B cell (primary cell): Measurements from ENCODE around the gene CEACAM1. TPM values are rescaled to one million over a fixed set of nuclear protein-coding genes. Genes with fewer than 3 reads are reported as not detected.

Experiments
- ATAC-seq: fragments of 200-7000 bp; cut with Tn5 transposase; one replicate; pipeline ENCODE4 v1.10.0; 2021; ENCODE audit warnings: low read depth, mild to moderate bottlenecking, moderate number of reproducible peaks, moderate library complexity
- CTCF ChIA-PET: fragments of 350-600 bp; sonication (Branson Sonifier 250); formaldehyde crosslinking; loops from one replicate; lab custom pipeline; 2021; ENCODE audit warnings: antibody characterized with exemption, inconsistent platforms; lab: Charles Lee
- POLR2A ChIA-PET: fragments of 350-600 bp; sonication (Branson Sonifier 250); formaldehyde crosslinking; loops from one replicate; lab custom pipeline; 2021; ENCODE audit warnings: antibody characterized with exemption; lab: Charles Lee
- DNase-seq: peaks from one replicate; pipeline ENCODE4 v3.0.0; 2013
- H2AFZ ChIP-seq: 2 replicates; pipeline ENCODE4 v1.6.1; 2012; ENCODE audit warnings: mild to moderate bottlenecking, low read depth, low read length; ENCODE audit not compliant: insufficient read depth, poor library complexity, severe bottlenecking
- H3K27ac ChIP-seq, 2 donors: 1 replicate in 1 of 2; 2 replicates in 1 of 2; pipeline ENCODE4 v1.5.1; 2012 to 2013; ENCODE audit warnings: low read length in 2 of 2, mild to moderate bottlenecking in 2 of 2, moderate library complexity in 1 of 2
- H3K27me3 ChIP-seq, 4 experiments: fragments of 200-600 bp in 1 of 4; sonication (generic) in 1 of 4; replicated peaks in 1 of 4; 1 replicate in 2 of 4; 2 replicates in 2 of 4; pipeline versions ENCODE4 v1.6.1 to v1.7.0; 2013 to 2016; ENCODE audit warnings: low read length in 3 of 4, mild to moderate bottlenecking in 2 of 4, mixed read lengths in 1 of 4, moderate library complexity in 1 of 4; ENCODE audit not compliant: insufficient read depth in 4 of 4, control insufficient read depth in 3 of 4; ENCODE audit errors: control extremely low read depth in 1 of 4
- H3K36me3 ChIP-seq, 2 experiments: replicated peaks in 1 of 2; 1 replicate in 1 of 2; 2 replicates in 1 of 2; pipeline versions ENCODE4 v1.6.1 to v1.7.1; 2013; ENCODE audit warnings: low read length in 1 of 2; ENCODE audit not compliant: insufficient read depth in 2 of 2, control insufficient read depth in 1 of 2; ENCODE audit errors: control extremely low read depth in 1 of 2, extremely low read depth in 1 of 2
- H3K4me1 ChIP-seq, 2 donors: fragments of 200-600 bp in 1 of 2; sonication (generic) in 1 of 2; 1 replicate in 1 of 2; 2 replicates in 1 of 2; pipeline versions ENCODE4 v1.5.1 to v1.6.1; 2013 to 2017; ENCODE audit warnings: low read length in 2 of 2; ENCODE audit not compliant: control insufficient read depth in 2 of 2, insufficient read depth in 2 of 2
- H3K4me2 ChIP-seq: replicated peaks from 2 replicates; pipeline ENCODE3; 2012; ENCODE audit warnings: mild to moderate bottlenecking, low read depth, low read length; ENCODE audit not compliant: poor library complexity, severe bottlenecking
- H3K4me3 ChIP-seq, 5 experiments: fragments of 200-600 bp in 1 of 5; sonication (generic) in 1 of 5; 1 replicate in 3 of 5; 2 replicates in 2 of 5; pipeline versions ENCODE4 v1.5.1 to v1.7.0; 2011 to 2016; ENCODE audit warnings: low read length in 4 of 5, mild to moderate bottlenecking in 4 of 5, low read depth in 2 of 5, control low read depth in 1 of 5, moderate library complexity in 1 of 5; ENCODE audit not compliant: insufficient read depth in 1 of 5; ENCODE audit errors: control extremely low read depth in 1 of 5, extremely low read depth in 1 of 5
- H3K79me2 ChIP-seq: fragments of 200-600 bp; sonication (generic); one replicate; pipeline ENCODE4 v1.6.0; 2016; ENCODE audit warnings: low read length; ENCODE audit not compliant: control insufficient read depth, insufficient read depth
- H3K9ac ChIP-seq: fragments of 200-600 bp; sonication (generic); 2 replicates; pipeline ENCODE4 v1.6.1; 2017; ENCODE audit warnings: mild to moderate bottlenecking, low read length, moderate library complexity
- H3K9me3 ChIP-seq, 3 donors: one replicate each; pipeline versions ENCODE4 v1.6.1 to v1.7.1; 2013; ENCODE audit warnings: low read length in 2 of 3; ENCODE audit not compliant: control insufficient read depth in 2 of 3, insufficient read depth in 1 of 3; ENCODE audit errors: control extremely low read depth in 1 of 3
- H4K20me1 ChIP-seq: 2 replicates; pipeline ENCODE4 v1.6.0; 2012; ENCODE audit warnings: mild to moderate bottlenecking, low read length; ENCODE audit not compliant: insufficient read depth, control insufficient read depth, poor library complexity, severe bottlenecking
- H3K27ac Mint-ChIP-seq: one replicate; pipeline ENCODE4 v1.8.0; 2021; ENCODE audit warnings: mixed read lengths
- H3K27me3 Mint-ChIP-seq: one replicate; pipeline ENCODE4 v1.8.0; 2021; ENCODE audit warnings: mixed read lengths
- H3K4me1 Mint-ChIP-seq: one replicate; pipeline ENCODE4 v1.8.0; 2021; ENCODE audit warnings: mixed read lengths
- H3K4me3 Mint-ChIP-seq: one replicate; pipeline ENCODE4 v1.8.0; 2021; ENCODE audit warnings: mixed read lengths
- H3K9me3 Mint-ChIP-seq: one replicate; pipeline ENCODE4 v1.8.0; 2022; ENCODE audit warnings: mixed read lengths; ENCODE audit not compliant: insufficient read depth
- CTCF ChIP-seq: fragments of 200-600 bp; IDR thresholded peaks from one replicate; pipeline ENCODE4 v1.8.0; 2022; ENCODE audit warnings: antibody characterized with exemption, mild to moderate bottlenecking
- EZH2 ChIP-seq: IDR thresholded peaks from 2 replicates; pipeline ENCODE4 v1.6.1; 2012; ENCODE audit warnings: borderline replicate concordance, low read depth, mild to moderate bottlenecking, moderate library complexity, low read length; ENCODE audit not compliant: insufficient read depth, poor library complexity, severe bottlenecking
- WGBS: methylation state at CpG from one replicate; pipeline ENCODE4 v1.1.5; 2013; ENCODE audit warnings: missing lambda C conversion rate; ENCODE audit not compliant: insufficient coverage; 5-methylcytosine and 5-hydroxymethylcytosine counted together
- intact Hi-C: fragments of 100-400 bp; cut with micrococcal nuclease; formaldehyde crosslinking; loops from one replicate; pipeline ENCODE4 v1.10.0; 2022
- polyA plus RNA-seq: library from polyadenylated mRNA; depleted of rRNA; stranded (reverse); fragments of >200 nt; gene quantifications from 2 replicates; pipeline ENCODE4 v1.2.3, GENCODE V29; 2012
- total RNA-seq, 2 donors: library from RNA; stranded (reverse); fragments of 120-200 nt in 1 of 2; gene quantifications; 1 replicate in 1 of 2; 2 replicates in 1 of 2; pipeline versions ENCODE4 v1.2.3 to v1.2.4, GENCODE V29; 2013 to 2022

The CEACAM1 gene
- total and polyA plus RNA-seq, 2 donors (not counting 1 experiment from before 2014, with no cell fraction given): 8.8 to 14.6 TPM

GRCh38 chr19:42534391-42534790 lies 6.1 kb upstream of the CEACAM1 start:
- H3K79me2 ChIP-seq: no peaks in the 10 kb centered on the region
- intact Hi-C loops: no loop called here
- no peak overlapping the region for H3K4me2 ChIP-seq
- DNase-seq (no peak), ATAC-seq (no peak)
- H4K20me1 ChIP-seq: no peaks in the 10 kb centered on the region
- H3K9ac ChIP-seq: no peak overlapping the region
- Mint-ChIP-seq H3K9me3 (no peaks in the 10 kb centered on the region), H3K27me3 (peaks cover 3% of the 10 kb centered on the region), H3K4me1 (peaks cover under 1% of the 10 kb centered on the region), H3K27ac (no peak overlapping the region), H3K4me3 (no peak overlapping the region)
- H3K4me1 ChIP-seq: peaks cover 0 to under 1% of the 10 kb centered on the region in 2 donors
- no peak overlapping the region for H3K4me3 ChIP-seq
- no peak overlapping the region for H3K27ac ChIP-seq
- no peak overlapping the region for H2AFZ ChIP-seq
- TF ChIP-seq EZH2 (no peak), CTCF (no peak)
- POLR2A ChIA-PET: no interaction called here
- no peaks in the 10 kb centered on the region for H3K36me3 ChIP-seq
- no peaks in the 10 kb centered on the region for H3K27me3 ChIP-seq
- H3K9me3 ChIP-seq: no peaks in the 10 kb centered on the region
- CTCF ChIA-PET: interaction anchor here (1.1 to 1.4 kb wide), 4 partner anchors 83 to 96 kb away, joined by 3 to 4 read pairs (median 4); no protein-coding TSS in a partner anchor

- H4K20me1 ChIP-seq: no peaks in the 10 kb centered on the region
- intact Hi-C loops: no loop called here
- no peak overlapping the region for H3K27ac ChIP-seq
- POLR2A ChIA-PET: no interaction called here
- DNase-seq (no peak), ATAC-seq (no peak)
- 100% methylated on average over 1 of the region's 2 CpGs for WGBS
- no peaks in the 10 kb centered on the region for H3K9me3 ChIP-seq
- peaks cover 5% of the 10 kb centered on the region for H3K79me2 ChIP-seq
- H3K36me3 ChIP-seq: no peaks in the 10 kb centered on the region
- H3K9me3 Mint-ChIP-seq: no peaks in the 10 kb centered on the region
- CTCF ChIA-PET: interaction anchor here (0.5 to 8.3 kb wide), 6 partner anchors 67 to 1198 kb away, joined by 3 to 348 read pairs (median 4); partner anchors contain the start of gene PAFAH1B3
- no peak overlapping the region for H3K9ac ChIP-seq
- H3K4me1 Mint-ChIP-seq: peaks cover 15% of the 10 kb centered on the region
- H3K27me3 Mint-ChIP-seq: no peaks in the 10 kb centered on the region
- no peak overlapping the region for H3K4me3 Mint-ChIP-seq
- no peaks in the 10 kb centered on the region for H3K27me3 ChIP-seq
- peaks cover 14 to 16% of the 10 kb centered on the region in 2 donors for H3K4me1 ChIP-seq
- TF ChIP-seq CTCF (no peak), EZH2 (no peak)
- no peak overlapping the region for H3K4me3 ChIP-seq
- H3K27ac Mint-ChIP-seq: no peak overlapping the region
- H3K4me2 ChIP-seq: no peak overlapping the region
- no peak overlapping the region for H2AFZ ChIP-seq
Measured at GRCh38 chr19:42532891-42533290, 4.6 kb upstream of the CEACAM1 start.
